GM23248 (cell line): ENCODE measurements around the gene RHCE.
"Not testable (repeated sequence)": the region's sequence is repeated elsewhere in the genome, so short reads cannot be mapped to it uniquely, and the experiment has no call there.

ENCODE experiments used
- EZH2 ChIP-seq: fragments of 200-600 bp; sonication (generic); IDR thresholded peaks from 2 replicates; pipeline ENCODE4 v1.6.1; 2018; ENCODE audit warnings: antibody characterized with exemption, mild to moderate bottlenecking; ENCODE audit not compliant: insufficient read depth, poor library complexity, severe bottlenecking
- EZH2phosphoT487 ChIP-seq: fragments of 200-600 bp; sonication (generic); IDR thresholded peaks from 2 replicates; pipeline ENCODE4 v1.6.1; 2018; ENCODE audit warnings: antibody characterized with exemption, moderate library complexity, mild to moderate bottlenecking, low read depth; ENCODE audit not compliant: insufficient read depth

DNA sequence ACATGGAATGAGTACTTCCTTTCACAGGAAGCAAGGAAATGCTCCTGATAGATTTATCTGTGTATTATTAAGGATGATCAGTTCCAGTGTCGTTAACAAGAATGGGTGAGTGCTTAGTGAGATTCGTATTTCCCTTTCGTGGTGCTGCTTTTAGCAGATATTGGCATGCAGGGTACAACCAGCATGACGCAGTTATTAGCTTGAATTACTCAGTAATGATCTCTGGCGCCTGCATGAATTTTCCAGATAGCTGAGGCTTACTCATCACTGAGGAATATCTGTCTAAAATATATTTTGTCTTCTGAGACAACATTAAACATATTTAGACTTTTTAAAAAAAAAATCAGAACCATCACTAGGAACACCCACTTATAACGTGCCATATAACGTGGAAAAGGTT, 48.9 kb downstream of the RHCE start:
- TF ChIP-seq EZH2phosphoT487, EZH2: not testable (repeated sequence)
